GM12878 (cell line): ENCODE results near the gene JADE2. TPM values are rescaled to one million over a fixed set of nuclear protein-coding genes. Genes with fewer than 3 reads are reported as not detected.

Experiments
- ATAC-seq: fragments of 200-7000 bp; cut with Tn5 transposase; 3 replicates; pipeline ENCODE4 v1.9.1; 2020; ENCODE audit warnings: mild to moderate bottlenecking, moderate library complexity
- BruUV-seq: library from RNA; stranded (reverse); fragments of 400-500 nt; replicated peaks from 2 replicates; lab custom pipeline; 2021; lab: Mats Ljungman, UMichigan
- CTCF ChIA-PET: fragments of 300-600 bp; sonication (Branson Sonifier 250); formaldehyde crosslinking; extraction: SDS; loops from one replicate; lab custom pipeline; 2021; ENCODE audit warnings: inconsistent platforms; lab: Yijun Ruan, JAX
- POLR2A ChIA-PET: fragments of 350-600 bp; formaldehyde crosslinking; extraction: SDS; loops from one replicate; lab custom pipeline; 2021; ENCODE audit warnings: inconsistent platforms; lab: Charles Lee
- RAD21 ChIA-PET: fragments of 300-600 bp; sonication (Branson Sonifier 250); formaldehyde crosslinking; loops from one replicate; lab custom pipeline; 2023; ENCODE audit warnings: antibody characterized with exemption; ENCODE audit not compliant: unreplicated experiment; lab: Charles Lee
- SMC1A ChIA-PET: fragments of 300-600 bp; sonication (Branson Sonifier 250); formaldehyde crosslinking; loops from one replicate; lab custom pipeline; 2023; ENCODE audit not compliant: unreplicated experiment, uncharacterized antibody; lab: Charles Lee
- DNase-seq: peaks from one replicate; pipeline ENCODE4 v3.0.0-alpha.2; 2011; ENCODE audit warnings: low read depth, low spot score
- FAIRE-seq: peaks from 3 replicates; lab custom pipeline; 2011; peaks lifted over from hg19 to GRCh38; lab: Jason Lieb, UNC
- H2AFZ ChIP-seq: 2 replicates; pipeline ENCODE4 v1.6.0; 2011; ENCODE audit warnings: low read depth, low read length, control low read depth; ENCODE audit not compliant: control insufficient read depth
- H3K27ac ChIP-seq: 2 replicates; pipeline ENCODE4 v1.5.1; 2011; ENCODE audit warnings: control low read depth; ENCODE audit not compliant: control insufficient read depth, insufficient read depth
- H3K27me3 ChIP-seq, 2 experiments: replicated peaks in 1 of 2; 2 replicates each; pipeline versions ENCODE4 v1.6.0 to v1.6.1; 2011; ENCODE audit warnings: low read length in 1 of 2; ENCODE audit not compliant: control insufficient read depth in 2 of 2, insufficient read depth in 2 of 2
- H3K36me3 ChIP-seq, 2 experiments: 2 replicates each; pipeline ENCODE4 v1.5.1; 2011; ENCODE audit warnings: low read length in 1 of 2; ENCODE audit not compliant: control insufficient read depth in 2 of 2, insufficient read depth in 2 of 2
- H3K4me1 ChIP-seq: 2 replicates; pipeline ENCODE4 v1.6.1; 2011; ENCODE audit warnings: mild to moderate bottlenecking, low read length, moderate library complexity, mixed read lengths; ENCODE audit not compliant: control insufficient read depth, insufficient read depth
- H3K4me2 ChIP-seq: 2 replicates; pipeline ENCODE4 v1.6.0; 2011; ENCODE audit warnings: control low read depth; ENCODE audit not compliant: control insufficient read depth, insufficient read depth
- H3K4me3 ChIP-seq: fragments of 200-600 bp; sonication (generic); 2 replicates; pipeline ENCODE4 v1.5.1; 2016
- H3K79me2 ChIP-seq: 2 replicates; pipeline ENCODE4 v1.6.0; 2011; ENCODE audit warnings: low read length; ENCODE audit not compliant: control insufficient read depth, insufficient read depth
- H3K9ac ChIP-seq: 2 replicates; pipeline ENCODE4 v1.8.0; 2011; ENCODE audit warnings: low read length, control low read depth, mixed read lengths; ENCODE audit not compliant: control insufficient read depth, insufficient read depth
- H3K9me3 ChIP-seq: replicated peaks from 3 replicates; pipeline ENCODE4 v1.5.1; 2011; ENCODE audit warnings: mild to moderate bottlenecking, low read length; ENCODE audit not compliant: control insufficient read depth, insufficient read depth
- H4K20me1 ChIP-seq: 2 replicates; pipeline ENCODE4 v1.6.0; 2011; ENCODE audit not compliant: control insufficient read depth, insufficient read depth
- EZH2 ChIP-seq: IDR thresholded peaks from 2 replicates; pipeline ENCODE4 v1.6.1; 2012; ENCODE audit warnings: low read depth, mild to moderate bottlenecking, control low read depth, inconsistent platforms, low read length, borderline replicate concordance; ENCODE audit not compliant: control insufficient read depth
- HCFC1 ChIP-seq: fragments of 150-350 bp; IDR thresholded peaks from 2 replicates; pipeline ENCODE4 v1.6.1; 2014; ENCODE audit warnings: low read length
- MYB ChIP-seq: fragments of 150-350 bp; IDR thresholded peaks from 2 replicates; pipeline ENCODE4 v1.6.1; 2014; ENCODE audit warnings: mild to moderate bottlenecking, low read depth, low read length, borderline replicate concordance
- PAX5 ChIP-seq: IDR thresholded peaks from 2 replicates; pipeline ENCODE4 v1.6.1; 2011; ENCODE audit warnings: low read depth, low read length, borderline replicate concordance
- SPI1 ChIP-seq: IDR thresholded peaks from 2 replicates; pipeline ENCODE4 v1.6.1; 2011; ENCODE audit warnings: low read depth, mild to moderate bottlenecking, low read length, moderate library complexity, borderline replicate concordance; ENCODE audit not compliant: insufficient read depth
- ZZZ3 ChIP-seq: IDR thresholded peaks from 2 replicates; pipeline ENCODE4 v1.6.1; 2011; ENCODE audit warnings: low read depth; ENCODE audit not compliant: control insufficient read depth, insufficient read length
- WGBS: methylation state at CpG from one replicate; pipeline ENCODE4 v1.1.6; 2016; ENCODE audit warnings: low lambda C conversion rate; ENCODE audit not compliant: insufficient replicate concordance, insufficient coverage; ENCODE audit errors: missing lambda C conversion rate; 5-methylcytosine and 5-hydroxymethylcytosine counted together
- in situ Hi-C: fragments of 300-500 bp; cut with MboI; formaldehyde crosslinking; loops from 9 replicates; pipeline ENCODE4 v1.14.3; 2018; ENCODE audit warnings: mixed read lengths
- intact Hi-C: fragments of 100-400 bp; cut with micrococcal nuclease; formaldehyde crosslinking; loops from one replicate; pipeline ENCODE4 v1.14.2; 2022; ENCODE audit not compliant: unreplicated experiment
- polyA plus RNA-seq, 11 experiments: library from polyadenylated mRNA; depleted of rRNA in 4 of 11; unstranded in 6 of 11; stranded (reverse) in 5 of 11; fragments of >200 nt; fragmentation: Nextera tagmentation in 4 of 11; fragmentation: Illumina TruSeq in 1 of 11; extraction: Ambion mirVana in 4 of 11; extraction: Trizol in 1 of 11; gene quantifications; 1 replicate in 1 of 11; 2 replicates in 10 of 11; pipeline versions ENCODE4 v1.2.1 to v1.2.3, GENCODE V29; 2011 to 2016; ENCODE audit warnings: inconsistent platforms in 2 of 11, missing spikeins in 2 of 11, low read depth in 1 of 11
- total RNA-seq, 4 experiments: library from RNA; depleted of rRNA in 3 of 4; stranded (reverse); fragments of >200 nt in 3 of 4; fragmentation: Illumina TruSeq in 1 of 4; extraction: Trizol in 1 of 4; gene quantifications; 2 replicates each; pipeline versions ENCODE4 v1.2.1 to v1.2.3, GENCODE V29; 2013 to 2021
- TF ChIP-seq, protein P1 (sequence below): fragments of 450-650 bp; IDR thresholded peaks from 2 replicates; pipeline ENCODE4 v1.6.1; 2014; ENCODE audit warnings: mild to moderate bottlenecking

Gene JADE2
- total and polyA plus RNA-seq, 10 of the 15 experiments (the other 5 are each of a cell fraction or from before 2014, with no cell fraction given) = 1.5 to 67.0 (median 22.4) TPM

DNA sequence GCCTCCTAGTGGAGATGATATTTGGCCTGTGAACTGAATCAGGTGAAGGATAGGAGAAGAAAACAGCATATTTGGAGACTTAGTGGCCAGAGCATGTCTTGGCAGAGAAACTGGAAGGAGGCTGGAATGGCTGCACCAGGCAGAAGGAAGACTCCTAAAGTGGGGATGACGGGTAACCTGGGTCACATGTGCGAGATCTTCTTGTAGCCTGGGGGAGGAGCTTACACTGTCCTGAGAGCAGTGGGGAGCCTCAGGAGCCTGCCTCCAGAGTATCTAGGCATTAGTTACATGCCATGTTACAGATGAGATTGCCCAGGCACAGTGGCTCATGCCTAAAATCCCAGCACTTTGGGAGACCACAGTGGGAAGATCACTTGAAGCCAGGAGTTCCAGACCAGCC, 49.8 kb downstream of the JADE2 start:
- RAD21 ChIA-PET = interaction anchor here (0.7 to 1.3 kb wide), 5 partner anchors 12 to 51 kb away, joined by 3 to 6 read pairs (median 3); no protein-coding TSS in a partner anchor
- in situ Hi-C loops = loop anchor here (5.0 kb wide), 2 partner anchors 163 to 273 kb away; partner anchors contain the start of gene CDKN2AIPNL
- DNase-seq (no peak), FAIRE-seq (no peak), ATAC-seq (no peak)
- POLR2A ChIA-PET = interaction anchor here (0.6 kb wide), 1 partner anchor 420 kb away, joined by 3 read pairs; no protein-coding TSS in a partner anchor
- Histone ChIP-seq H4K20me1 (no peaks in the 10 kb centered on the region), H3K4me2 (no peak overlapping the region), H3K27ac (no peak overlapping the region), H3K4me3 (no peak overlapping the region), H3K27me3 (no peaks in the 10 kb centered on the region), H2AFZ (no peak overlapping the region), H3K9me3 (no peaks in the 10 kb centered on the region)
- WGBS = 44% methylated on average over 2 of the region's 2 CpGs
- BruUV-seq = no TSS peak
- CTCF ChIA-PET = interaction anchor here (1.2 to 1.7 kb wide), 6 partner anchors 9 to 272 kb away, joined by 3 to 8 read pairs (median 4); no protein-coding TSS in a partner anchor
- TF ChIP-seq EZH2 (no peak), ZZZ3 (no peak), PAX5 (no peak), MYB (no peak), SPI1 (no peak), HCFC1 (no peak)
- TF ChIP-seq, protein P1, sequence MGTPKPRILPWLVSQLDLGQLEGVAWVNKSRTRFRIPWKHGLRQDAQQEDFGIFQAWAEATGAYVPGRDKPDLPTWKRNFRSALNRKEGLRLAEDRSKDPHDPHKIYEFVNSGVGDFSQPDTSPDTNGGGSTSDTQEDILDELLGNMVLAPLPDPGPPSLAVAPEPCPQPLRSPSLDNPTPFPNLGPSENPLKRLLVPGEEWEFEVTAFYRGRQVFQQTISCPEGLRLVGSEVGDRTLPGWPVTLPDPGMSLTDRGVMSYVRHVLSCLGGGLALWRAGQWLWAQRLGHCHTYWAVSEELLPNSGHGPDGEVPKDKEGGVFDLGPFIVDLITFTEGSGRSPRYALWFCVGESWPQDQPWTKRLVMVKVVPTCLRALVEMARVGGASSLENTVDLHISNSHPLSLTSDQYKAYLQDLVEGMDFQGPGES = no peak
- TF ChIP-seq, all 136 proteins: peak for 0
- SMC1A ChIA-PET = interaction anchor here (0.9 to 1.8 kb wide), 3 partner anchors 35 to 271 kb away, joined by 3 to 8 read pairs (median 7); no protein-coding TSS in a partner anchor
- intact Hi-C loops = no loop called here
- Histone ChIP-seq H3K36me3 (peaks cover 34 to 66% of the 10 kb centered on the region in 2 experiments; a peak in 3 of 4 replicates), H3K4me1 (no peaks in the 10 kb centered on the region), H3K79me2 (no peaks in the 10 kb centered on the region), H3K9ac (no peak overlapping the region)
